Stimulated activated CD8-positive, alpha-beta memory T cell treated with anti-CD3 and anti-CD28 coated beads, Interleukin-4, amount 100 ng/mL, for 1 hour (primary cell): Measurements from ENCODE around the gene TLX2.

Experiments
- DNase-seq, 2 donors: peaks; one replicate each; pipeline ENCODE4 v3.0.0-alpha.2; 2020; ENCODE audit warnings: low read depth in 2 of 2, low spot score in 1 of 2

Gene TLX2

DNA sequence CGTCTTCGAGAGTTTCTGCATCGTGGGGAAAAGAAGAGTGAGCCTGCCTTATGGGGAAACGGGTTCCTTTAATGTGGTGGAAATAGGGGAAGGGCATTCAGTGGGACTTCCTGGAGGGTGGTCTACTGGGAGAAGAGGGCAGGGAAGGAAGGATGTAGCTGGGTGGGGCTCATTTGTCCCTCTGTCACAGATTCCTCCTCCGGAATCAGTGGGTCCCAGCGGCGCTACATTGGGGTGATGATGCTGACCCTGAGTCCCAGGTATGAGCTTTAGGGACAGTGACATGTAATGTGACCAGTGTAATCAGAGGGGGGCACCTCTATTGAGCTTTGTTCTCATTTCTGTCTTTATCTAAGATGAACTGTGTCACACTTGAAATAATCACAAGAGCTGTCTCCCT is 17.4 kb downstream of the TLX2 start:
- DNase-seq = no peak

GRCh38 chr2:74532222-74532621 is 18.0 kb downstream of the TLX2 start:
- DNase-seq = no peak

DNA sequence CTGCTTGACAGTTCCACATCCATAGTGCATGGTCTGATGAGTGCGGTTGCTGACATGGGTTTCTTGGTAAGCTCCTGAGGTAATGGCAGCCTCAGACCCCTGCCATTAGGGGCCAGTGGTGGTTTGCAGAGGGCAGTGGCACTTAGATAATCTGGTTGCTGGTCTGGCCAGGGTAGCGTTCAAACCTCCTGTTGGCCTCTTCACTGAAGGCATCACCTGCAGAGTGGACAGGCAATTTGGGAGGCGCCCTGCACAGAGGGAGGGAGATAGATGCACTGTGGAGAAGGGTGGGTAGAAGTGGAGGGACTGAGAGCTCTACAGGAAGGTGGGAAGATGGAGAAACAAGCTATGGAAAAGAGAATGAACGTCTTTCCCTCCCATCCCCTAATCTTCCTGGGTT is 19.2 kb downstream of the TLX2 start:
- DNase-seq = no peak

- no peak for DNase-seq
Observed at GRCh38 chr2:74534411-74534810, 20.2 kb downstream of the TLX2 start.

DNA sequence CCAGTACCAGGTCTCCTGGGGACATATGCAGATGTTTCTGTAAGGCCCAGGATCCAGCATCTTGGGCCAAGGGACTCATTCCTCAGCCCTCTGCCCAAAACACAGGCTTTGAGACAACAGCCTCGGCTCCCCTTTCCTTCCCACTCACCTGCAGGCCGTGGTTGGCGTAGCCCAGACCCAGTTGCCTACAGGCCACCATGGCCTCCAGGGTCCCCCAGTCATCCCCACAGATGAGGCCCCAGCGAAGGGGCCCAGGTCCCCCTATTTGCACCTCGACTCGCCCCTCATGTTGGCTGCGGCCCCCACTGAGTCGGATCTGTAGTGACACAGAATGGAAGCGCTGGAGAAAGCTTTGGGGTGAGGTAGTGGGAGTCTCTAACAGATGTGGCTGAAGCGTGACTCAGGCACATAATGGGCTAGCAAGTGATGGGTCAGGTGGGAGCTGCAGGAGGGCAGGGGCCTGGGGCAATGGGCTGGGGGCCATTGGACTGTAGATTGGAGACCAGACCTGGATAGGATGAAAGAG is 21.3 kb downstream of the TLX2 start:
- DNase-seq = no peak

GRCh38 chr2:74536166-74536950 is 22.1 kb downstream of the TLX2 start:
- DNase-seq = no peak

GRCh38 chr2:74537140-74537539 is 22.9 kb downstream of the TLX2 start:
- DNase-seq = no peak

DNA sequence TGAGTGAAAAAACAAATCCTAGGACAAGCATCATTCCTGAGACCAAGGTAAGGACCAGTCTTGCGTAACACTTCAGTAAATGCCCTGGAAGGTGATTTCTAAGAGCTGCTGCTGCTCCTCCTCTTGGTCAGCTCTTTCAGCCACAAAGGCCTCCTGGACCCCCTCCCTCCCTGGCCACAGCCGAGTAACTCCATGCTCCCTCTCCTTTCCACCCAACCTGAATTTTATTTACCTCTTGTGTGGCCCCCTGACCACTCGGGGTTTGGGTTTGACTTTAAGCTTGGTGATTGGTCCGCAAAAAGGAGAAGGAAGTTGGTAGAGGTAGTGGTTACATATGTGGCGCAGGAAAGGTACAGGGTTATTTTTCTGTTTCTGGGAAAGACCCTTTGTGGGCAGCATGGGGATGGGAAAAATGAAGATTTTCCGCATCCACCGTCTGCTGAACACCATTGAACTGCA is 24.7 kb downstream of the TLX2 start:
- no peak for DNase-seq

DNA sequence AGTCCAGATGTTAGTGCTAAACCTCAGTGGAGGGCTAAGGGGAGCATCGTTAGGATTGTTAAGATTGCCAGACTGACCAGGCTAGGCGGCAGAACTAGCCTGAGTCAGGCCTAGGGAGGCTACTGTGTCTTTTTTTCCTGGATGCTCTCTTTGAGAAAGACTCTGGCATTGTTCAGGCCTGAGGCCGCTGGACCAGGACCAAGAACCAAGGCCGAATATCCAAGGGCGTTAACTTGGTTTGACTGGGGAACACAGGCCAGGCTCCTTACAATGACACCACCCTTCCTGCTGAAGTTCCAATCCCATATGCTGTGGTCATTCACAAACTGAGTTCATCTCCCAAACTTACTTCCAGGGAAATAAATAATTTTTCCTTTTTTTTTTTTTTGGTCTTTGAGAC is 26.0 kb downstream of the TLX2 start:
- no peak for DNase-seq

- DNase-seq = no peak
Observed at GRCh38 chr2:74542978-74543377, 28.7 kb downstream of the TLX2 start.

DNA sequence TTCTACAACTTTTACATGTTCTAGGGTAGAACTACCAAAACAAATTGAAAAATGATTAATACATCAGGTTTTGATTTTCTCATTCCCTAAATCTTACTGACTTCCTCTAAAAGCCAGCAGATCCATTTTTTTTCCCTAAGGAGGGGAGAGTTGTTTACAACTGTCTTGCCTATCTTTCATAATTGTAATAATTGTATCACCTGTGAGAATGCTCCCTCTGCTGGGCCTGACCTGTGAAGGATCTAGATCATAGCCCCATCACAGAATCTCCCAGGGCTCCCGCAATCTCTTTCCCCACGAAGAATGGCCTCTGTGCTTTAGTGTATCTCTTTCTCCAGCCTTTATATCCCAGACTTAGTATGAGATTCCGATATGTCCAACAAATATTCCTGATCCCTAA is 30.4 kb downstream of the TLX2 start:
- DNase-seq = no peak

DNA sequence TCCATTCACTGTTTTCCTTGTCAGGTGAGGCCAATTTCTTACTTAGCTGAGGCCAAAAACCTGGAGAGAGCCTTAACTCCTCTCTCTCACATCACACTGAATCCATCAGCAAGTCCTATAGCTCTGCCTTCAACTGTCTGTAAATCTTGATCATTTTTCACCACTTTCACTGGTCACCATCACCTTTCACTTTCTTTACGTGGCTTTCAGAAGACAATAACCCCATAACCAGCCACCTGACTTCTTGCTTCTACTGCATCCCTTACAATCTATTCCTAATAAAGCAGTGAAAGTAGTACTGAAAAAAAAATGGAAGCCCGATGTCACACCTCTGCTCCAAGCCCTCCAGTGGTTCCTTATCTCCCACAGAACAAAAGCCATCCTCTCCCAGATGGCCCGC is 31.8 kb downstream of the TLX2 start:
- DNase-seq = no peak

- no peak for DNase-seq
Observed at GRCh38 chr2:74548285-74548899, 34.1 kb downstream of the TLX2 start.

DNA sequence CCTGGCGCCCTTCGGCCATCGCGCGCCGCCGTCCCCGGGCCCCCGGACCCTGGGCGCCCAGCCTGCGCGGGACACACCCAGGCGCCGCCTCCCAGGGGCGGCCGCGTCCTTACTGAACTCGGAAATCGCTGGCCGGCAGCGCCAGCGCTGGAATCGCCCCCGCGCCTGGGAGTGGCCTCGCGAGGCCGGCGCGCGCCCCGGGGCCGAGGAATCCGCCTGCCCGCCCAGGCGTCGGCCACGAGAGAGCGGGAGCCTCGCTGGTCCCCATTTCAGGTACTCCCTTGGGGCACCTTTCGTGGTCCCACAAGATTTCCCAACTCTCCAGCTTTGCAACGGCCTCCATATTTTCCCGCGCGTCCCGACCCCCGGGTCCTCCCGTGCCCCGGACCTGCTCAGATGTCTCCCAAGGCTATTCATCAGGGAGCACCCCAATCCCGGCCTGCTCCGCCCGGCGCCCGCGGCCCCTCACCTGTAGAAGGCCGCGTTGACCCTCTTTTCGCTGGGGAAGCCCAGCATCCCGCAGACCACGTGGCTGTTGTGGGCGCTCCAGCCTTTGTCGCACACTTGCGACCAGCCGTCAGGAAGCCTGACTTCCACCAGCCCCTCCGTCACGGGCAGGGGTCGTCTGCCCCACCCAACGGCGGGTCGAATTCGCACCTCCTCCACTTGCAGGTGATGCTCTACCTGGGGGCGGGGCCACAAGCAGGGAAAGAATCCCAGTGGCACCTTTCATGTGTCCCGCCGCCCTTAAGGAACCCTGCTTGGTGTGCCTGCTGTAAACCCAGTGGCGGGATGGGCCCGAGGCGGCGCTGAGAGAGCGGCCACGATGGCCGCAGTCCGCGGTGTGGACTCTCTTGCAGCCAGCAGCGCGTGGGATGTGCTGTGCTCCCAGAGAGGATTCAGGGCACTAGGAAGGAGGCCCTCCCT is 34.9 kb downstream of the TLX2 start:
- DNase-seq = no peak

DNA sequence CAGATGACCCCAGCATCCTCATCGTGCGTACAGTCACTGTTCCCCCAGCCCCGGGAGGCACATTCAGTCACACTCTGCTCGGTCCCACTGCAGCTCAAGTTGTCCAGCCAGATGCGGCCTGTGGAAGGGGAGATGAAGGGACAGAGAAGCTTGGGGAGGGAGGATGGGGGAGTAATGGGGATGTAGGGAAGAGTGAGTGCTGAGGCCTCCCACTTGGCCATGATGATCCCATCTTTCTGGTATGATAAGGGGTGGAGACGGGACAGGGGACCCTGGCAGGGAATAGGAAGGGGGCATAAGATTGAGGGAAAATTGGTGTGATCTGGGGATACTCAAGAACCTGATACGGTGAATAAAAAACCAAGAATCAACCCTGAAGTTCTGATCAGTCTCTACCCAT is 36.0 kb downstream of the TLX2 start:
- DNase-seq = no peak

DNA sequence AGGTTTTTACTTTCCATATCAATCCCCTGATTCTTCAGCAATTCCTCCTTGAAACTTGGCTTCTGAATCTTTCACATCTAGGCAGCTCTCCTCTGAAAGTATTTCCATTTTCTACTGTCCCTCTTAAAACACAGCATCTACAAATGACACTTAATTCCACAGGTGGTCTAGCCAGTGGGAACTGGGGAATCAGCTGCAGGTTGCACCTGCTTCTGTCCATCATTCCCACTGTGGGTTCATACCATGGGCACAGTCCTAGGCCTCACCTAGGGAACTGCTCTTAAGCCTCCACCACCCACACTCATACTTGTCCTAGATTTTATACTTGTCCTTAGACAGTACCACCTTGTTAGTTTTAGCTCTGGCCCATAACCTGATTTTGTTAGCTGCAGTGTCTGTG is 37.3 kb downstream of the TLX2 start:
- DNase-seq = no peak

DNA sequence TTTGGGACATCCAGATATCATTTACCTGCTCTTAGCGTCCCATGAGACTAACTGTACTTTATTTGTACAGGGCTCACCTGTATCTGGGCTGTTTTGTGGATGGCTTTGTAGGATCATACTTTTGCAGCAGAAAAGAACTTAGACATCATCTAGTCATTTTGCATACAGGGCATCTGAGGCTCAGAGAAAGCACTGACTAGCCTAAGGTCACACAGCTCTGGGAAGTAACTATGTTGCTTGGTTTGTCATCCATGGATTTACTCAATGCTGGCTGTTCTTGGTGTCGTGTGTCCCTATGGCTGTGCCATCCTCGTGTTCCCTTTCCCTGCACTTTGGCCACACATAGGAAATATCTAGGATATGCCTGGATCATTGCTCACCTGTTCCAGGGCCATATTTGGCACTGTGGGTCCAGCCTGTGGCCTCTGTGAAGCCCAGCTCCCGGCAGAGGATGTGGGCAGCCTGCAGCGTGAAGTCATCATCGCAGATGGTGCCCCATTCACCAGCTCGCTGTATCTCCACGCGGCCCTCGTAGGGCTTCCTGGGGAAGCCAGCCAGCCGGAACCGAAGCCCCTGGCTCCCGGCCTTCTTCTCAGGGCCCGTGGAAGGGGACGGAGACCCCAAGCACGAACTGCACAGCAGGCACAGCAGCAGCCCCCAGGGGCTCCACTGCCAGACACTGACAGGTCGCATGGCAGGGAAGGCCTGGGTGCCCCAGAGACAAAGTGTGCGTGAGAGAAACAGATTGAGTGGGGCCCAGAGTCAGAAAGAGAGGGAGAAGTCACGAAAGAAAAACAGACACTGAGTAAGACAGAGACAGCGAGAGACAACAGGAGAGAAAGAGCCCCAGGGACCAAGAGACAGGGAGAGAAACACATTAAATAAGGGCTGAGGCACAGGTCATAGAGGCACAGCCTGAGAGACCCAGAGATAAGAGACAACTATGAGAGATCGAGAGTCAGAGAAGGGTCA is 38.0 kb downstream of the TLX2 start:
- no peak for DNase-seq

- no peak for DNase-seq
Observed at GRCh38 chr2:74552914-74553811, 38.9 kb downstream of the TLX2 start.
